Subcutaneous adipose tissue (tissue), 4 donors: ENCODE measurements around the gene GMIP. TPM values are rescaled to one million over a fixed set of nuclear protein-coding genes. Genes with fewer than 3 reads are reported as not detected.

ENCODE experiments used
- CTCF ChIP-seq: fragments of 450-650 bp; IDR thresholded peaks from one replicate; pipeline ENCODE4 v1.5.1; 2016; ENCODE audit warnings: low read depth, mild to moderate bottlenecking, control low read depth, antibody characterized with exemption, moderate library complexity
- total RNA-seq, 4 donors: library from RNA; depleted of rRNA; stranded (reverse); fragments of >200 nt; gene quantifications; one replicate each; pipeline ENCODE4 v1.1.0, GENCODE V29; 2016

The GMIP gene
- total RNA-seq, 4 donors from 2014 or later, result 5.2 to 18.9 (median 16.5) TPM

- TF ChIP-seq CTCF, result no peak
Measured at GRCh38 chr19:19649155-19649554, 5.7 kb upstream of the GMIP start.

GRCh38 chr19:19647037-19647835 is 3.8 kb upstream of the GMIP start:
- no peak for TF ChIP-seq CTCF

GRCh38 chr19:19645233-19645870 is 1.9 kb upstream of the GMIP start:
- no peak for TF ChIP-seq CTCF

- no peak for TF ChIP-seq CTCF
Measured at GRCh38 chr19:19644054-19644388, 564 bp upstream of the GMIP start.

GRCh38 chr19:19642506-19643157 is 825 bp downstream of the GMIP start:
- TF ChIP-seq CTCF, result no peak

GRCh38 chr19:19637523-19638251 is 5.8 kb downstream of the GMIP start:
- no peak for TF ChIP-seq CTCF

- no peak for TF ChIP-seq CTCF
Measured at GRCh38 chr19:19637186-19637522, 6.3 kb downstream of the GMIP start.
